Neural cell (in vitro differentiated cells): ENCODE data around the gene DNAH1. TPM values are rescaled to one million over a fixed set of nuclear protein-coding genes. Genes with fewer than 3 reads are reported as not detected.

ENCODE experiments used
- H2AFZ ChIP-seq: fragments of 200-600, 300-800 bp; sonication (generic), shearing (Covaris generic); 2 replicates; pipeline ENCODE4 v1.6.0; 2014; ENCODE audit warnings: low read depth, mild to moderate bottlenecking, antibody characterized with exemption, low read length, moderate library complexity
- H3F3A ChIP-seq: fragments of 200-600 bp; shearing (Covaris generic); 2 replicates; pipeline ENCODE4 v1.6.1; 2016; ENCODE audit warnings: mild to moderate bottlenecking, moderate library complexity, mixed read lengths, antibody characterized with exemption, low read length; ENCODE audit not compliant: insufficient read depth, poor library complexity, severe bottlenecking
- H3K27ac ChIP-seq: fragments of 200-600, 300-800 bp; sonication (generic), shearing (Covaris generic); 2 replicates; pipeline ENCODE4 v1.5.1; 2014; ENCODE audit warnings: mild to moderate bottlenecking, low read length, moderate library complexity
- H3K27me3 ChIP-seq: fragments of 300-800, 200-600 bp; sonication (generic), shearing (Covaris generic); 2 replicates; pipeline ENCODE4 v1.6.0; 2014; ENCODE audit warnings: mild to moderate bottlenecking, low read depth, low read length, moderate library complexity; ENCODE audit not compliant: insufficient read depth
- H3K36me3 ChIP-seq: fragments of 300-800, 200-600 bp; sonication (generic), shearing (Covaris generic); 2 replicates; pipeline ENCODE4 v1.5.1; 2014; ENCODE audit warnings: mild to moderate bottlenecking, antibody characterized with exemption, low read length, moderate library complexity; ENCODE audit not compliant: insufficient read depth
- H3K4me2 ChIP-seq: fragments of 300-800, 200-600 bp; sonication (generic), shearing (Covaris generic); 2 replicates; pipeline ENCODE4 v1.6.0; 2014; ENCODE audit warnings: mild to moderate bottlenecking, low read length
- H3K4me3 ChIP-seq: fragments of 300-800, 200-600 bp; sonication (generic), shearing (Covaris generic); 2 replicates; pipeline ENCODE4 v1.5.1; 2014; ENCODE audit warnings: mild to moderate bottlenecking, low read length, moderate library complexity
- H3K79me2 ChIP-seq: fragments of 200-600 bp; shearing (Covaris generic); replicated peaks from 2 replicates; pipeline ENCODE4 v1.6.0; 2014; ENCODE audit warnings: mild to moderate bottlenecking, low read length, moderate library complexity; ENCODE audit not compliant: insufficient read depth
- H3K9ac ChIP-seq: fragments of 300-800, 200-600 bp; sonication (generic), shearing (Covaris generic); 2 replicates; pipeline ENCODE4 v1.6.1; 2016; ENCODE audit warnings: mild to moderate bottlenecking, low read length, mixed read lengths
- H3K9me2 ChIP-seq: fragments of 200-600 bp; shearing (Covaris generic); 2 replicates; pipeline ENCODE4 v1.6.1; 2016; ENCODE audit warnings: mild to moderate bottlenecking, low read length, mixed read lengths; ENCODE audit not compliant: insufficient read depth
- H3K9me3 ChIP-seq: fragments of 200-600, 300-800 bp; sonication (generic), shearing (Covaris generic); 2 replicates; pipeline ENCODE4 v1.6.1; 2016; ENCODE audit warnings: mild to moderate bottlenecking, mixed run types, low read length, moderate library complexity, mixed read lengths
- H4K20me1 ChIP-seq: fragments of 200-600 bp; shearing (Covaris generic); 2 replicates; pipeline ENCODE4 v1.6.1; 2016; ENCODE audit warnings: mild to moderate bottlenecking, mixed run types; ENCODE audit not compliant: insufficient read depth
- EP300 ChIP-seq: fragments of 450-650 bp; conservative IDR thresholded peaks from 2 replicates; pipeline ENCODE4 v1.6.1; 2014; ENCODE audit warnings: antibody characterized with exemption, mild to moderate bottlenecking, moderate library complexity; ENCODE audit not compliant: poor library complexity, severe bottlenecking
- EZH2 ChIP-seq: fragments of 200-600, 300-800 bp; shearing (Covaris generic), sonication (generic); IDR thresholded peaks from 2 replicates; pipeline ENCODE4 v1.6.1; 2014; ENCODE audit warnings: antibody characterized with exemption, low read length, borderline replicate concordance, mild to moderate bottlenecking; ENCODE audit not compliant: insufficient read depth, poor library complexity, severe bottlenecking
- MXI1 ChIP-seq: fragments of 450-650 bp; conservative IDR thresholded peaks from 2 replicates; pipeline ENCODE4 v1.6.1; 2014; ENCODE audit warnings: antibody characterized with exemption, mild to moderate bottlenecking; ENCODE audit not compliant: poor library complexity, severe bottlenecking
- POLR2AphosphoS5 ChIP-seq: IDR thresholded peaks from 2 replicates; pipeline ENCODE4 v1.6.1; 2012
- RAD21 ChIP-seq: fragments of 450-650 bp; conservative IDR thresholded peaks from 2 replicates; pipeline ENCODE4 v1.6.1; 2014; ENCODE audit warnings: antibody characterized with exemption, mild to moderate bottlenecking, moderate library complexity
- SMC3 ChIP-seq: fragments of 450-650 bp; conservative IDR thresholded peaks from 2 replicates; pipeline ENCODE4 v1.6.1; 2014; ENCODE audit warnings: antibody characterized with exemption, mild to moderate bottlenecking, moderate library complexity; ENCODE audit not compliant: poor library complexity
- TAF1 ChIP-seq: IDR thresholded peaks from 2 replicates; pipeline ENCODE4 v1.6.1; 2012; ENCODE audit warnings: low read depth
- polyA plus RNA-seq: library from polyadenylated mRNA; depleted of rRNA; stranded (reverse); fragments of >200 nt; gene quantifications from 2 replicates; pipeline ENCODE4 v1.2.3, GENCODE V29; 2014
- TF ChIP-seq, protein P1 (sequence below): IDR thresholded peaks from 2 replicates; pipeline ENCODE4 v1.6.1; 2012; ENCODE audit warnings: borderline replicate concordance
- TF ChIP-seq, protein P2 (sequence below): fragments of 450-650 bp; IDR thresholded peaks from 2 replicates; pipeline ENCODE4 v1.5.1; 2014; ENCODE audit warnings: antibody characterized with exemption, mild to moderate bottlenecking, moderate library complexity; ENCODE audit not compliant: poor library complexity, severe bottlenecking

The DNAH1 gene
- polyA plus RNA-seq, 1 donor from 2014 or later: 5.4 TPM

DNA sequence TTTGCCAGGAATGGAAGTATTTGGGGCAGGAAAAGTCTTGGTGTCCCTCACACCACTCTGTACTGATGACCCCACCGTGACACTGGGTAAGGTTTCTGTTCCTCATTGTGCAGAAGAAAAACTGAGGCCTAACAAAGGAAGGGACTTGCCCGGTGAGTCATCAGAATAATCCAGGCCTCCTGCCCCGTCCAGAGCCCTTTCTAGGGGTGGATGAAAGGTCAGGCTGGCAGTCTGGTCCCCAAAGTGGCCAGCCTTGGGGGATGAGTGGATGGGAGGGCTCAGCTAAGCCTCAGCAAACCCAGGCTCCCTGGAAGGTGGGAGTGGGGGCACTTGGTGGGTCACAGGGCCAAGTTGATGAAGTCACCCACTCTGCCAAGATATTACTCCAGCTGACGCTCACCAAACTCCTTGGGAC is 2.3 kb upstream of the DNAH1 start:
- no peak for TF ChIP-seq TAF1
- no peak for TF ChIP-seq MXI1
- TF ChIP-seq SMC3: no peak
- TF ChIP-seq EZH2: no peak
- TF ChIP-seq, protein P1, sequence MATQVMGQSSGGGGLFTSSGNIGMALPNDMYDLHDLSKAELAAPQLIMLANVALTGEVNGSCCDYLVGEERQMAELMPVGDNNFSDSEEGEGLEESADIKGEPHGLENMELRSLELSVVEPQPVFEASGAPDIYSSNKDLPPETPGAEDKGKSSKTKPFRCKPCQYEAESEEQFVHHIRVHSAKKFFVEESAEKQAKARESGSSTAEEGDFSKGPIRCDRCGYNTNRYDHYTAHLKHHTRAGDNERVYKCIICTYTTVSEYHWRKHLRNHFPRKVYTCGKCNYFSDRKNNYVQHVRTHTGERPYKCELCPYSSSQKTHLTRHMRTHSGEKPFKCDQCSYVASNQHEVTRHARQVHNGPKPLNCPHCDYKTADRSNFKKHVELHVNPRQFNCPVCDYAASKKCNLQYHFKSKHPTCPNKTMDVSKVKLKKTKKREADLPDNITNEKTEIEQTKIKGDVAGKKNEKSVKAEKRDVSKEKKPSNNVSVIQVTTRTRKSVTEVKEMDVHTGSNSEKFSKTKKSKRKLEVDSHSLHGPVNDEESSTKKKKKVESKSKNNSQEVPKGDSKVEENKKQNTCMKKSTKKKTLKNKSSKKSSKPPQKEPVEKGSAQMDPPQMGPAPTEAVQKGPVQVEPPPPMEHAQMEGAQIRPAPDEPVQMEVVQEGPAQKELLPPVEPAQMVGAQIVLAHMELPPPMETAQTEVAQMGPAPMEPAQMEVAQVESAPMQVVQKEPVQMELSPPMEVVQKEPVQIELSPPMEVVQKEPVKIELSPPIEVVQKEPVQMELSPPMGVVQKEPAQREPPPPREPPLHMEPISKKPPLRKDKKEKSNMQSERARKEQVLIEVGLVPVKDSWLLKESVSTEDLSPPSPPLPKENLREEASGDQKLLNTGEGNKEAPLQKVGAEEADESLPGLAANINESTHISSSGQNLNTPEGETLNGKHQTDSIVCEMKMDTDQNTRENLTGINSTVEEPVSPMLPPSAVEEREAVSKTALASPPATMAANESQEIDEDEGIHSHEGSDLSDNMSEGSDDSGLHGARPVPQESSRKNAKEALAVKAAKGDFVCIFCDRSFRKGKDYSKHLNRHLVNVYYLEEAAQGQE: no peak
- TF ChIP-seq EP300: no peak
- TF ChIP-seq POLR2AphosphoS5: no peak
- TF ChIP-seq RAD21: no peak
- TF ChIP-seq, protein P2, sequence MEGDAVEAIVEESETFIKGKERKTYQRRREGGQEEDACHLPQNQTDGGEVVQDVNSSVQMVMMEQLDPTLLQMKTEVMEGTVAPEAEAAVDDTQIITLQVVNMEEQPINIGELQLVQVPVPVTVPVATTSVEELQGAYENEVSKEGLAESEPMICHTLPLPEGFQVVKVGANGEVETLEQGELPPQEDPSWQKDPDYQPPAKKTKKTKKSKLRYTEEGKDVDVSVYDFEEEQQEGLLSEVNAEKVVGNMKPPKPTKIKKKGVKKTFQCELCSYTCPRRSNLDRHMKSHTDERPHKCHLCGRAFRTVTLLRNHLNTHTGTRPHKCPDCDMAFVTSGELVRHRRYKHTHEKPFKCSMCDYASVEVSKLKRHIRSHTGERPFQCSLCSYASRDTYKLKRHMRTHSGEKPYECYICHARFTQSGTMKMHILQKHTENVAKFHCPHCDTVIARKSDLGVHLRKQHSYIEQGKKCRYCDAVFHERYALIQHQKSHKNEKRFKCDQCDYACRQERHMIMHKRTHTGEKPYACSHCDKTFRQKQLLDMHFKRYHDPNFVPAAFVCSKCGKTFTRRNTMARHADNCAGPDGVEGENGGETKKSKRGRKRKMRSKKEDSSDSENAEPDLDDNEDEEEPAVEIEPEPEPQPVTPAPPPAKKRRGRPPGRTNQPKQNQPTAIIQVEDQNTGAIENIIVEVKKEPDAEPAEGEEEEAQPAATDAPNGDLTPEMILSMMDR: no peak
- Histone ChIP-seq H3F3A (no peaks in the 10 kb centered on the region), H3K4me2 (no peak overlapping the region), H3K9ac (no peak overlapping the region), H3K36me3 (no peaks in the 10 kb centered on the region), H3K27me3 (no peaks in the 10 kb centered on the region), H3K79me2 (no peaks in the 10 kb centered on the region), H3K9me3 (no peaks in the 10 kb centered on the region), H4K20me1 (no peaks in the 10 kb centered on the region), H3K27ac (no peak overlapping the region), H2AFZ (no peak overlapping the region), H3K4me3 (no peak overlapping the region), H3K9me2 (no peaks in the 10 kb centered on the region)

DNA sequence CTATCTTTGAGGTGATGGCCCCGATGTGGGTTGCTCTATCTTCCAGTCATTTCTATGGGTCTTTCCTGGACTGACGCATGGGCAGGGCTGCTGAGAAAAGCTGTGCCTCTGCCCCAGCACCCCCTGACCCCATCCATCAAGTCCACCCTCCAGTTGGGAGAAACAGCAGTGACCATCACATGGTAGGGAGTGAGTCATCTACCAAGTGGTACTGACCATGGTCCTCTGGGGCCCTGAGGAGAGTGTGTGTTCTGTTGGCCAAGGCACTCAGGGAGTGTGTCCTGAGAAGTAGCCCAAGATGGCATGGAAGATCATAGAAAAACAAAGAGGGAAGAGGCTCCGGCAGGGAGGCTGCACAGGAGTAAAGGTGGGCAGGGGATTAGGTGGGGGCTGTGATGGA is 1.6 kb upstream of the DNAH1 start:
- Histone ChIP-seq H3K4me2 (no peak overlapping the region), H3K4me3 (no peak overlapping the region), H3K9ac (no peak overlapping the region), H3K27me3 (no peaks in the 10 kb centered on the region), H3K36me3 (no peaks in the 10 kb centered on the region), H3K27ac (no peak overlapping the region), H4K20me1 (no peaks in the 10 kb centered on the region), H2AFZ (no peak overlapping the region), H3K9me2 (no peaks in the 10 kb centered on the region), H3K79me2 (no peaks in the 10 kb centered on the region), H3K9me3 (no peaks in the 10 kb centered on the region), H3F3A (no peaks in the 10 kb centered on the region)
- no peak for TF ChIP-seq RAD21
- TF ChIP-seq, protein P1: no peak
